Mesenchymal stem cell (in vitro differentiated cells and primary cell): ENCODE results near the gene RNF152.
A peak's percentile ranks its signal among the peaks of the same experiment; 100 is the strongest.

ENCODE experiments used
- DNase-seq: peaks from one replicate; pipeline ENCODE4 v3.0.0-alpha.2; 2013
- H2AFZ ChIP-seq: one replicate; pipeline ENCODE4 v1.6.1; 2013; ENCODE audit warnings: low read depth, mild to moderate bottlenecking, control low read depth, inconsistent platforms, low read length, moderate library complexity
- H2AK5ac ChIP-seq: 2 replicates; pipeline ENCODE4 v1.6.1; 2013; ENCODE audit warnings: low read length, moderate library complexity, mild to moderate bottlenecking, inconsistent platforms; ENCODE audit not compliant: severe bottlenecking
- H2BK120ac ChIP-seq: one replicate; pipeline ENCODE4 v1.6.1; 2013; ENCODE audit warnings: low read depth, mild to moderate bottlenecking, inconsistent platforms, low read length, moderate library complexity
- H2BK12ac ChIP-seq, 2 experiments: one replicate each; pipeline ENCODE4 v1.6.1; 2013; ENCODE audit warnings: inconsistent platforms in 2 of 2, low read length in 2 of 2, mild to moderate bottlenecking in 2 of 2, moderate library complexity in 2 of 2, control low read depth in 1 of 2
- H2BK15ac ChIP-seq: one replicate; pipeline ENCODE4 v1.6.1; 2013; ENCODE audit warnings: mild to moderate bottlenecking, low read depth, inconsistent platforms; ENCODE audit not compliant: poor library complexity, severe bottlenecking
- H2BK5ac ChIP-seq: 2 replicates; pipeline ENCODE4 v1.6.1; 2013; ENCODE audit warnings: low read depth, mild to moderate bottlenecking, low read length, control low read depth, inconsistent platforms; ENCODE audit not compliant: poor library complexity, severe bottlenecking
- H3K14ac ChIP-seq, 2 experiments: one replicate each; pipeline ENCODE4 v1.6.1; 2013; ENCODE audit warnings: inconsistent platforms in 2 of 2, low read length in 2 of 2, control low read depth in 1 of 2, mild to moderate bottlenecking in 1 of 2, moderate library complexity in 1 of 2
- H3K18ac ChIP-seq, 2 experiments: one replicate each; pipeline ENCODE4 v1.6.1; 2013; ENCODE audit warnings: inconsistent platforms in 2 of 2, low read length in 2 of 2, control low read depth in 1 of 2, low read depth in 1 of 2, mild to moderate bottlenecking in 1 of 2
- H3K23ac ChIP-seq, 2 experiments: one replicate each; pipeline ENCODE4 v1.6.1; 2013; ENCODE audit warnings: inconsistent platforms in 2 of 2, low read length in 2 of 2, mild to moderate bottlenecking in 2 of 2, moderate library complexity in 2 of 2, control low read depth in 1 of 2
- H3K27ac ChIP-seq: 2 replicates; pipeline ENCODE4 v1.5.1; 2013; ENCODE audit warnings: mild to moderate bottlenecking, moderate library complexity, low read length, control low read depth, inconsistent platforms; ENCODE audit not compliant: poor library complexity, severe bottlenecking
- H3K27me3 ChIP-seq, 2 experiments: 2 replicates each; pipeline versions ENCODE4 v1.6.1 to v1.7.0; 2013; ENCODE audit warnings: low read length in 2 of 2, mild to moderate bottlenecking in 2 of 2, moderate library complexity in 2 of 2, control low read depth in 1 of 2, inconsistent platforms in 1 of 2; ENCODE audit not compliant: control insufficient read depth in 1 of 2, insufficient read depth in 1 of 2
- H3K36me3 ChIP-seq, 2 experiments: 2 replicates each; pipeline versions ENCODE4 v1.6.1 to v1.7.0; 2013; ENCODE audit warnings: low read length in 2 of 2, control low read depth in 1 of 2, inconsistent platforms in 1 of 2, low read depth in 1 of 2, mild to moderate bottlenecking in 1 of 2; ENCODE audit not compliant: insufficient read depth in 2 of 2, control insufficient read depth in 1 of 2
- H3K4ac ChIP-seq, 2 experiments: one replicate each; pipeline ENCODE4 v1.6.1; 2013; ENCODE audit warnings: inconsistent platforms in 2 of 2, low read length in 2 of 2, mild to moderate bottlenecking in 2 of 2, moderate library complexity in 2 of 2, control low read depth in 1 of 2, low read depth in 1 of 2
- H3K4me1 ChIP-seq: 2 replicates; pipeline ENCODE4 v1.6.1; 2013; ENCODE audit warnings: low read depth, low read length, control low read depth; ENCODE audit not compliant: control insufficient read depth, insufficient read depth
- H3K4me2 ChIP-seq: 2 replicates; pipeline ENCODE4 v1.6.1; 2013; ENCODE audit warnings: low read length, mild to moderate bottlenecking, inconsistent platforms; ENCODE audit not compliant: poor library complexity, severe bottlenecking
- H3K4me3 ChIP-seq, 2 experiments: 2 replicates each; pipeline versions ENCODE4 v1.5.1 to v1.7.0; 2013; ENCODE audit warnings: low read length in 2 of 2, mild to moderate bottlenecking in 2 of 2, control low read depth in 1 of 2, low read depth in 1 of 2; ENCODE audit not compliant: insufficient read depth in 1 of 2
- H3K79me1 ChIP-seq: replicated peaks from 2 replicates; pipeline ENCODE4 v1.6.1; 2013; ENCODE audit warnings: mild to moderate bottlenecking, control low read depth, low read length, inconsistent platforms; ENCODE audit not compliant: poor library complexity, severe bottlenecking
- H3K9ac ChIP-seq: 2 replicates; pipeline ENCODE4 v1.7.0; 2013; ENCODE audit warnings: mild to moderate bottlenecking, low read length, moderate library complexity
- H3K9me3 ChIP-seq: 2 replicates; pipeline ENCODE4 v1.7.0; 2013; ENCODE audit warnings: mild to moderate bottlenecking, low read length; ENCODE audit not compliant: control insufficient read depth
- H4K8ac ChIP-seq: one replicate; pipeline ENCODE4 v1.6.1; 2013; ENCODE audit warnings: inconsistent platforms, mild to moderate bottlenecking, low read length, moderate library complexity
- H4K91ac ChIP-seq: one replicate; pipeline ENCODE4 v1.6.1; 2013; ENCODE audit warnings: mild to moderate bottlenecking, low read length, inconsistent platforms
- WGBS: methylation state at CpG from one replicate; pipeline ENCODE4 v1.1.7; 2013; ENCODE audit warnings: mixed read lengths; 5-methylcytosine and 5-hydroxymethylcytosine counted together

RNF152 gene

GRCh38 chr18:61893971-61894750, 1.4 kb upstream of the RNF152 start:
- Histone ChIP-seq H4K8ac (peak overlapping the region; percentile 75), H2AFZ (peak overlapping the region; percentile 48), H3K9me3 (no peaks in the 10 kb centered on the region), H2BK5ac (no peak overlapping the region), H2AK5ac (no peak overlapping the region), H2BK15ac (no peak overlapping the region), H3K4me1 (peaks cover 16% of the 10 kb centered on the region), H3K79me1 (no peaks in the 10 kb centered on the region), H3K4me2 (peak overlapping the region; percentile 100), H3K9ac (peak overlapping the region; percentile 79), H4K91ac (peak overlapping the region; percentile 91), H3K23ac (peak overlapping the region in 1 of 2 experiments; percentile 92), H2BK12ac (peak overlapping the region in 1 of 2 experiments; percentile 69), H3K36me3 (no peaks in the 10 kb centered on the region), H2BK120ac (peak overlapping the region; percentile 99), H3K14ac (peak overlapping the region in 1 of 2 experiments; percentile 94), H3K27me3 (no peaks in the 10 kb centered on the region), H3K4ac (peak overlapping the region; percentile 19 to 71), H3K18ac (peak overlapping the region; percentile 94 to 97), H3K27ac (no peak overlapping the region), H3K4me3 (peak overlapping the region; percentile 71 to 87)
- WGBS: under 1% methylated on average over 52 of the region's 95 CpGs
- peak; percentile 79 for DNase-seq

- Histone ChIP-seq H3K9ac (peak overlapping the region; percentile 79), H3K14ac (peak overlapping the region in 1 of 2 experiments; percentile 73), H2BK15ac (peak overlapping the region; percentile 99), H3K4me1 (peaks cover 15% of the 10 kb centered on the region), H3K4me2 (peak overlapping the region; percentile 100), H3K36me3 (no peaks in the 10 kb centered on the region), H3K4me3 (peak overlapping the region; percentile 71 to 87), H2AK5ac (no peak overlapping the region), H3K27me3 (no peaks in the 10 kb centered on the region), H3K9me3 (no peaks in the 10 kb centered on the region), H3K4ac (peak overlapping the region; percentile 83 to 92), H2AFZ (peak overlapping the region; percentile 67), H3K23ac (peak overlapping the region in 1 of 2 experiments; percentile 97), H4K91ac (peak overlapping the region; percentile 78), H4K8ac (peak overlapping the region; percentile 67), H2BK120ac (peak overlapping the region; percentile 99), H2BK12ac (peak overlapping the region in 1 of 2 experiments; percentile 90), H3K79me1 (no peaks in the 10 kb centered on the region), H3K27ac (no peak overlapping the region), H3K18ac (peak overlapping the region; percentile 94 to 97), H2BK5ac (no peak overlapping the region)
- WGBS: 1% methylated on average over 38 of the region's 65 CpGs
- DNase-seq: peak; percentile 66
Measured at GRCh38 chr18:61893309-61893970, 633 bp upstream of the RNF152 start.

DNA sequence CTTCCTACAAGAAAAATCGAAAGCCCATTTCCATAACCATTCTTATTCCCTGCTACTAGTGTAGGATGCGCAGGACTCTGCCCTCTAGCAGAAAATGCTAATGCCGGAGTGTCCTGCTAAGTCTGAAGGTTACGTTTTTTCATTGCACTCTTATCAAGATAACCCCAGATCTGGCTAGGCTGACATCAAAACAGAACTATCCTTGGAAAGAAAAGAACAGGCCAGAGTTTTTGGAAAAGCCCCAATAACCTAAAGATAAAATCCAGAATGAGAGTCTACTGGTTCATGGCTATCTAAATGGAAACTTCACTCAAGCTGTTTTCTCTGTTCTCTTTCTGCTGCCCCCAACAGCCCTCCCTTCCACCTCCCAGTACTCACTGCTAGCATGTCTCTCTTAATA, 913 bp downstream of the RNF152 start:
- no peak overlapping the region for H3K9ac ChIP-seq
- H3K23ac ChIP-seq: no peak overlapping the region
- H3K18ac ChIP-seq: no peak overlapping the region
- no peak overlapping the region for H2BK12ac ChIP-seq
- H3K79me1 ChIP-seq: no peaks in the 10 kb centered on the region
- H3K36me3 ChIP-seq: no peaks in the 10 kb centered on the region
- H2BK120ac ChIP-seq: no peak overlapping the region
- DNase-seq: no peak
- no peaks in the 10 kb centered on the region for H3K9me3 ChIP-seq
- no peaks in the 10 kb centered on the region for H3K27me3 ChIP-seq
- H4K8ac ChIP-seq: no peak overlapping the region
- no peak overlapping the region for H3K4me2 ChIP-seq
- peak overlapping the region in 1 of 2 experiments; percentile 64 for H3K14ac ChIP-seq
- no peak overlapping the region for H2AK5ac ChIP-seq
- H2BK15ac ChIP-seq: no peak overlapping the region
- WGBS: 61% methylated on average over 4 of the region's 4 CpGs
- H3K4me1 ChIP-seq: peaks cover 14% of the 10 kb centered on the region
- no peak overlapping the region for H2BK5ac ChIP-seq
- H4K91ac ChIP-seq: no peak overlapping the region
- H2AFZ ChIP-seq: no peak overlapping the region
- H3K27ac ChIP-seq: no peak overlapping the region
- no peak overlapping the region for H3K4ac ChIP-seq
- H3K4me3 ChIP-seq: no peak overlapping the region

DNA sequence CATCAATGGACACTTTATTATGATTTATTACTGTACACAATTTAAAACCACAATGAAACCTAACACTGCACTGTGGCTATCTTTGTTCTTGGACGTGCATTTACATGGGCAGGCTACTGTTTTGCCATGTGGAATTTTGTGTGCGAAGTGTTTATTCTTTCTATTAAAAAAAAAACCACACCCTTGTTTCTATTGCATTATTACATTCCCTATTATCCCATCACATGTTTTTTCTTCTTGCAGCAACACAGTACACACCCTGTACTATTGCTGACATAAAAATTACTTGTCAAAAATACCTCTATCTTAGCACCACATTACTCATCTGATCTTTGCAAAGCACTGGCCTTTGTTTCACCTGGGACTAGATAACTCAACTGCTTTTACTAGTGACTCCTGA, 1.5 kb downstream of the RNF152 start:
- no peak overlapping the region for H3K27ac ChIP-seq
- H2BK12ac ChIP-seq: no peak overlapping the region
- H3K18ac ChIP-seq: no peak overlapping the region
- H4K8ac ChIP-seq: no peak overlapping the region
- no peaks in the 10 kb centered on the region for H3K27me3 ChIP-seq
- no peak overlapping the region for H3K4ac ChIP-seq
- no peak overlapping the region for H3K23ac ChIP-seq
- no peak for DNase-seq
- H3K36me3 ChIP-seq: no peaks in the 10 kb centered on the region
- H2AFZ ChIP-seq: no peak overlapping the region
- H2BK5ac ChIP-seq: no peak overlapping the region
- no peak overlapping the region for H2BK15ac ChIP-seq
- H2BK120ac ChIP-seq: no peak overlapping the region
- H3K9ac ChIP-seq: no peak overlapping the region
- no peak overlapping the region for H3K14ac ChIP-seq
- H3K9me3 ChIP-seq: no peaks in the 10 kb centered on the region
- no peak overlapping the region for H3K4me2 ChIP-seq
- H3K4me1 ChIP-seq: peaks cover 12% of the 10 kb centered on the region
- H3K4me3 ChIP-seq: no peak overlapping the region
- H3K79me1 ChIP-seq: no peaks in the 10 kb centered on the region
- 100% methylated on average over 1 of the region's 2 CpGs for WGBS
- no peak overlapping the region for H4K91ac ChIP-seq
- no peak overlapping the region for H2AK5ac ChIP-seq
